Caco-2 (cell line): ENCODE results near the gene CLMN. TPM values are rescaled to one million over a fixed set of nuclear protein-coding genes. Genes with fewer than 3 reads are reported as not detected.

Experiments
- BruUV-seq: library from RNA; stranded (reverse); fragments of 400-500 nt; replicated peaks from 2 replicates; lab custom pipeline; 2021; lab: Mats Ljungman, UMichigan
- CTCF ChIA-PET: fragments of 300-600 bp; sonication (Branson Sonifier 250); formaldehyde crosslinking; loops from one replicate; lab custom pipeline; 2022; ENCODE audit warnings: antibody characterized with exemption; lab: Charles Lee
- POLR2A ChIA-PET: fragments of 300-600 bp; sonication (Branson Sonifier 250); formaldehyde crosslinking; loops from one replicate; lab custom pipeline; 2022; ENCODE audit warnings: antibody characterized with exemption; lab: Charles Lee
- DNase-seq, 2 experiments: peaks; one replicate each; pipeline versions ENCODE4 v3.0.0 to v3.0.0-alpha.2; 2020 to 2022
- H3K27me3 ChIP-seq: replicated peaks from 2 replicates; pipeline ENCODE4 v1.6.0; 2011; ENCODE audit warnings: low read length; ENCODE audit not compliant: control insufficient read depth, insufficient read depth
- H3K36me3 ChIP-seq: 2 replicates; pipeline ENCODE4 v1.5.1; 2011; ENCODE audit warnings: low read length; ENCODE audit not compliant: control insufficient read depth, insufficient read depth
- H3K4me1 ChIP-seq: fragments of 250-450 bp; sonication (Bioruptor Pico); 2 replicates; pipeline ENCODE4 v1.5.1; 2020; ENCODE audit warnings: mild to moderate bottlenecking
- H3K4me3 ChIP-seq: 2 replicates; pipeline ENCODE4 v1.5.1; 2011; ENCODE audit warnings: low read depth, mild to moderate bottlenecking, control low read depth, low read length
- H3K9me3 ChIP-seq: fragments of 250-450 bp; sonication (Bioruptor Pico); 2 replicates; pipeline ENCODE4 v1.5.1; 2020; ENCODE audit warnings: mild to moderate bottlenecking, moderate library complexity
- H3K27ac Mint-ChIP-seq: one replicate; pipeline ENCODE4 v1.8.0; 2022; ENCODE audit warnings: mixed read lengths; ENCODE audit not compliant: unreplicated experiment
- H3K27me3 Mint-ChIP-seq: one replicate; pipeline ENCODE4 v1.8.0; 2022; ENCODE audit warnings: mixed read lengths; ENCODE audit not compliant: insufficient read depth, unreplicated experiment
- H3K36me3 Mint-ChIP-seq: one replicate; pipeline ENCODE4 v1.8.0; 2022; ENCODE audit warnings: mild to moderate bottlenecking, mixed read lengths; ENCODE audit not compliant: insufficient read depth, unreplicated experiment
- H3K4me1 Mint-ChIP-seq: one replicate; pipeline ENCODE4 v1.8.0; 2022; ENCODE audit warnings: low read depth, mixed read lengths; ENCODE audit not compliant: unreplicated experiment
- H3K4me3 Mint-ChIP-seq: one replicate; pipeline ENCODE4 v1.8.0; 2022; ENCODE audit warnings: mild to moderate bottlenecking, moderate library complexity, mixed read lengths; ENCODE audit not compliant: unreplicated experiment
- H3K9me3 Mint-ChIP-seq: one replicate; pipeline ENCODE4 v1.8.0; 2022; ENCODE audit warnings: mixed read lengths; ENCODE audit not compliant: unreplicated experiment
- intact Hi-C: fragments of 100-400 bp; cut with micrococcal nuclease; formaldehyde crosslinking; loops from one replicate; pipeline ENCODE4 v1.10.0; 2022; ENCODE audit not compliant: unreplicated experiment
- total RNA-seq: library from RNA; stranded (reverse); gene quantifications from 2 replicates; pipeline ENCODE4 v1.2.3, GENCODE V29; 2022
- TF ChIP-seq, protein P1 (sequence below), 2 experiments: fragments of 200-600 bp in 1 of 2; IDR thresholded peaks; 1 replicate in 1 of 2; 2 replicates in 1 of 2; pipeline versions ENCODE4 v1.5.1 to v1.8.0; 2011 to 2022; ENCODE audit warnings: antibody characterized with exemption in 1 of 2, control low read depth in 1 of 2, inconsistent platforms in 1 of 2, low read depth in 1 of 2, low read length in 1 of 2, mild to moderate bottlenecking in 1 of 2, moderate library complexity in 1 of 2; ENCODE audit not compliant: insufficient read depth in 1 of 2, severe bottlenecking in 1 of 2, unreplicated experiment in 1 of 2

CLMN gene
- total RNA-seq, 1 experiment from 2014 or later: 6.7 TPM

DNA sequence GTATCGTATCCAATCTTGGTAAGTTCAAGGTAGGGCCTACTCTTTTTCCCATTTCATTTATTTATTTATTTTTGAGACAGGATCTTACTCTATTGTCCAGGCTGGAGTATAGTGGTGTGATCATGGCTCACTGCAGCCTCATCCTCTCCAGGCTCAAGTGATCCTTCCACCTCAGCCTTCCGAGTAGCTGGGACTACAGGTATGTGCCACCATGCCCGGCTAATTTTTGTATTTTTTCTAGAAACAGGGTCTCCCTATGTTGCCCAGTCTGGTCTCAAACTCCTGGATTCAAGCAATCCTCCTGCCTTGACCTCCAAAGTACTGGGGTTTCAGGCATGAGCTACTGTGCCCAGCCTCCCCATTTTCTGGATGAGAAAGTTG lies 57.2 kb downstream of the CLMN start:
- H3K36me3 Mint-ChIP-seq: peaks cover 11% of the 10 kb centered on the region
- DNase-seq: no peak
- H3K4me3 ChIP-seq: no peak overlapping the region
- TF ChIP-seq, protein P1, sequence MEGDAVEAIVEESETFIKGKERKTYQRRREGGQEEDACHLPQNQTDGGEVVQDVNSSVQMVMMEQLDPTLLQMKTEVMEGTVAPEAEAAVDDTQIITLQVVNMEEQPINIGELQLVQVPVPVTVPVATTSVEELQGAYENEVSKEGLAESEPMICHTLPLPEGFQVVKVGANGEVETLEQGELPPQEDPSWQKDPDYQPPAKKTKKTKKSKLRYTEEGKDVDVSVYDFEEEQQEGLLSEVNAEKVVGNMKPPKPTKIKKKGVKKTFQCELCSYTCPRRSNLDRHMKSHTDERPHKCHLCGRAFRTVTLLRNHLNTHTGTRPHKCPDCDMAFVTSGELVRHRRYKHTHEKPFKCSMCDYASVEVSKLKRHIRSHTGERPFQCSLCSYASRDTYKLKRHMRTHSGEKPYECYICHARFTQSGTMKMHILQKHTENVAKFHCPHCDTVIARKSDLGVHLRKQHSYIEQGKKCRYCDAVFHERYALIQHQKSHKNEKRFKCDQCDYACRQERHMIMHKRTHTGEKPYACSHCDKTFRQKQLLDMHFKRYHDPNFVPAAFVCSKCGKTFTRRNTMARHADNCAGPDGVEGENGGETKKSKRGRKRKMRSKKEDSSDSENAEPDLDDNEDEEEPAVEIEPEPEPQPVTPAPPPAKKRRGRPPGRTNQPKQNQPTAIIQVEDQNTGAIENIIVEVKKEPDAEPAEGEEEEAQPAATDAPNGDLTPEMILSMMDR (IDR thresholded peaks at IDR 0.05; ENCODE audit: insufficient read depth in 1 of 2, low read depth in 1 of 2, low read length in 1 of 2, severe bottlenecking in 1 of 2, unreplicated experiment in 1 of 2): no peak
- H3K27ac Mint-ChIP-seq: no peak overlapping the region
- intact Hi-C loops: no loop called here
- no TSS peak for BruUV-seq
- H3K9me3 Mint-ChIP-seq: peaks cover 2% of the 10 kb centered on the region
- H3K4me1 Mint-ChIP-seq: peaks cover 9% of the 10 kb centered on the region
- peaks cover 16% of the 10 kb centered on the region for H3K4me1 ChIP-seq
- POLR2A ChIA-PET: interaction anchor here (0.6 kb wide), 1 partner anchor 76 kb away, joined by 5 read pairs; no protein-coding TSS in a partner anchor
- H3K36me3 ChIP-seq: no peaks in the 10 kb centered on the region
- H3K9me3 ChIP-seq: peaks cover 7% of the 10 kb centered on the region; the same call in 1 of the 2 replicates
- H3K27me3 ChIP-seq: no peaks in the 10 kb centered on the region
- CTCF ChIA-PET: no interaction called here
- H3K27me3 Mint-ChIP-seq: no peaks in the 10 kb centered on the region
- no peak overlapping the region for H3K4me3 Mint-ChIP-seq

DNA sequence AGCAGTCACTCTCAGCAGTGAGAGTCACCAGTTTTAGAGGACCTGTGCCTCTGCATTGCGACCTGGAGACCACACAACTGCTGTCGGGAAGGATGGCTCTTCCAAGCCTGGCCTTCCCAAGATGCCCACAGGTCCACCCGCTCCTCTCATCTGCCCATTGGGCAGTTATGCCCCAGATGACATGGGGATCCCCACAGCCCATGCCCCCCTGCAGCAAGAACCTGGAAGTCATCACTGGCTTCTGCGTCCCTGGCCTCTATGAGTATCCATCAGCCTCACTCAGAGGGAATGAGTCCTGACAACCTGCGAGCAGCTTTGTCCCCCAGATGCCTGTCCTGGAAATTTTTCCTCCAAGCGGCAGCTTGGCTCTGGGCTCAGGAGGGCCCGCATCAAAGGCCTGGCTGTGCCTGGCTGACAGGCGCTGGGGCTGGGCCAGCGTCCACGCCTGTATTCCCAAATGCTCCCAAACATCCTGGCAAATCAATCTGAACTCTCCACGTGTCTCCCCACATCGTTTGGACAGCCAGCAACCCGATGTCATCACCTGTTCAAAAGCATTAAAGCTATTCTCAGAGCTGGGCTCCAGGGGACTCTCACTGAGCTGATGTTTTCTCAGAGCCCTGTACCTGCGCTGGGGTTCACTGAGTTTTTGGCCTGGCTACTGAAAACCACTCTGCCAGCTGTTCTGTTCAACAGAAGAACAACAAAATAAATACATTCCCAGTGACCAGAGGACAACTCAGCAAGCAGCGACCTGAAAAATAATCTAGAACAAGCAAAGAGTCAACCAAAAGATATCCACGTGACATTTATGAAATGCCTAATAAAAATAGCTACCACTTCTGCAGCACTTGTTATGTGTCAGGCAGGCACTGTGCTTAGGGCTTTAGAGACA lies 57.8 kb downstream of the CLMN start:
- Mint-ChIP-seq H3K9me3 (no peaks in the 10 kb centered on the region), H3K4me1 (peaks cover 9% of the 10 kb centered on the region), H3K4me3 (no peak overlapping the region), H3K36me3 (peaks cover 11% of the 10 kb centered on the region), H3K27ac (no peak overlapping the region), H3K27me3 (no peaks in the 10 kb centered on the region)
- DNase-seq: no peak
- POLR2A ChIA-PET: interaction anchor here (0.6 kb wide), 1 partner anchor 77 kb away, joined by 5 read pairs; no protein-coding TSS in a partner anchor
- TF ChIP-seq, protein P1 (IDR thresholded peaks at IDR 0.05; ENCODE audit: insufficient read depth in 1 of 2, low read depth in 1 of 2, low read length in 1 of 2, severe bottlenecking in 1 of 2, unreplicated experiment in 1 of 2): no peak
- intact Hi-C loops: no loop called here
- BruUV-seq: no TSS peak
- H3K27me3 ChIP-seq: no peaks in the 10 kb centered on the region
- H3K4me1 ChIP-seq: peaks cover 16% of the 10 kb centered on the region
- H3K9me3 ChIP-seq: 0 out of 2 replicates have a peak, but pooled peaks cover 4% of the 10 kb centered on the region
- no peaks in the 10 kb centered on the region for H3K36me3 ChIP-seq
- CTCF ChIA-PET: interaction anchor here (0.6 kb wide), 1 partner anchor 900 kb away, joined by 3 read pairs; no protein-coding TSS in a partner anchor
- H3K4me3 ChIP-seq: no peak overlapping the region

DNA sequence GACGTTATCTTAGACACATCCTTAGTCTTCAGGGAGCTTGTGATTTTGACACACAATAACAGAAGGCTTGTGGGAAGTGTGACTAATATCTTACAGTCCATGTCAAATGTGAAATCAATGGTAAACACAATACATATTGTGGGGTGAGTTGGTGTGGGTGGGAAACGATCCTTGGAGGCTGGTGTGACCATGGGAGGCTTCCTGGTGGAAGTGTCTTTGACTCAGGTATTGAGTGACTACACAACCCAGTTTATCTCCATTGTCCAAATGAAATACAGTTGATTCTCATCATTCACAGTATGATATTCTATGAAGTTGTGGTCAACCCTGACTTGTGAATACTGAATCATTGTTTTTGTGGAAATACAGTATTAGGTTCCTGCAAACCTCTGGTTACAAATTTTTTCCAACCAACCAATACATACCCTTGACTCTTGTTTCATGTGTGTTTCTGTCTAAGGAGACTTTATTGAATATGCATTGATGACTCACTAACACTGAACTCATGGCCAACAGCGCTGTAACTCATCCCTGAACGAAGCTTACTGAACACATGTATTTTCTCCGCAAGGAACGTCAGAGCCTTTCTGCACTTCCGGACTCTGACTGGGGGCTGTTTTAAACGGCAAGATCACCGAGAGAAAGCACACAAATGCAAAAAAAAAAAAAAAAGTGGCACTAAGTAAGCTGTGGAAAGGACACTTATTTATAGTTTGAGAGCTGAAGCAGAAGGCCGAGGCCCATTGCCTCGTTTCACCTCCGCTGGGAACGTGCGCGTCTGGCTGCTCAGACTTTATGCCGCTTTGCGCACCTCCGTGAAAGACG lies 59.0 kb downstream of the CLMN start:
- Histone ChIP-seq H3K36me3 (no peaks in the 10 kb centered on the region), H3K4me3 (no peak overlapping the region), H3K9me3 (no peaks in the 10 kb centered on the region), H3K27me3 (no peaks in the 10 kb centered on the region), H3K4me1 (peaks cover 17% of the 10 kb centered on the region)
- TF ChIP-seq, protein P1 (IDR thresholded peaks at IDR 0.05; ENCODE audit: insufficient read depth in 1 of 2, low read depth in 1 of 2, low read length in 1 of 2, severe bottlenecking in 1 of 2, unreplicated experiment in 1 of 2): no peak
- ChIA-PET CTCF (interaction anchor here (0.6 kb wide), 1 partner anchor 901 kb away, joined by 3 read pairs; no protein-coding TSS in a partner anchor), POLR2A (no interaction called here)
- no TSS peak for BruUV-seq
- Mint-ChIP-seq H3K9me3 (no peaks in the 10 kb centered on the region), H3K27ac (no peak overlapping the region), H3K27me3 (no peaks in the 10 kb centered on the region), H3K4me1 (peaks cover 7% of the 10 kb centered on the region), H3K36me3 (peaks cover 7% of the 10 kb centered on the region), H3K4me3 (no peak overlapping the region)
- DNase-seq: no peak
- intact Hi-C loops: no loop called here
